HEK293T (cell line): Measurements from ENCODE around the gene SLC2A13.

ENCODE experiments used
- ARNT ChIP-seq: fragments of 450-650 bp; IDR thresholded peaks from 2 replicates; pipeline ENCODE4 v1.6.1; 2017; ENCODE audit warnings: mild to moderate bottlenecking
- BHLHE40 ChIP-seq: fragments of 450-650 bp; IDR thresholded peaks from 2 replicates; pipeline ENCODE4 v1.6.1; 2016; ENCODE audit warnings: mild to moderate bottlenecking, moderate library complexity, borderline replicate concordance
- ELF4 ChIP-seq: fragments of 450-650 bp; IDR thresholded peaks from 2 replicates; pipeline ENCODE4 v1.6.1; 2017; ENCODE audit warnings: antibody characterized with exemption
- FOXA1 ChIP-seq: fragments of 450-650 bp; IDR thresholded peaks from 2 replicates; pipeline ENCODE4 v1.6.1; 2016; ENCODE audit warnings: mild to moderate bottlenecking
- FOXK2 ChIP-seq: fragments of 450-650 bp; IDR thresholded peaks from 2 replicates; pipeline ENCODE4 v1.6.1; 2016; ENCODE audit warnings: mild to moderate bottlenecking
- FOXM1 ChIP-seq: fragments of 450-650 bp; IDR thresholded peaks from 2 replicates; pipeline ENCODE4 v1.6.1; 2017; ENCODE audit warnings: mild to moderate bottlenecking, borderline replicate concordance
- HDGF ChIP-seq: fragments of 450-650 bp; IDR thresholded peaks from 2 replicates; pipeline ENCODE4 v1.6.1; 2017; ENCODE audit warnings: antibody characterized with exemption, borderline replicate concordance
- LEF1 ChIP-seq: fragments of 450-650 bp; IDR thresholded peaks from 2 replicates; pipeline ENCODE4 v1.6.1; 2017; ENCODE audit warnings: mild to moderate bottlenecking, borderline replicate concordance
- NFRKB ChIP-seq: fragments of 450-650 bp; IDR thresholded peaks from 2 replicates; pipeline ENCODE4 v1.6.1; 2016; ENCODE audit warnings: mild to moderate bottlenecking, moderate library complexity
- SP1 ChIP-seq: fragments of 450-650 bp; IDR thresholded peaks from 2 replicates; pipeline ENCODE4 v1.6.1; 2017
- SUZ12 ChIP-seq: fragments of 450-650 bp; IDR thresholded peaks from 2 replicates; pipeline ENCODE4 v1.6.1; 2016; ENCODE audit warnings: mild to moderate bottlenecking
- TARDBP ChIP-seq: fragments of 450-650 bp; IDR thresholded peaks from 2 replicates; pipeline ENCODE4 v1.6.1; 2016
- ZNF384 ChIP-seq: fragments of 450-650 bp; IDR thresholded peaks from 2 replicates; pipeline ENCODE4 v1.6.1; 2016
- TF ChIP-seq, protein P1 (sequence below): fragments of 450-650 bp; IDR thresholded peaks from 2 replicates; pipeline ENCODE4 v1.6.1; 2016

DNA sequence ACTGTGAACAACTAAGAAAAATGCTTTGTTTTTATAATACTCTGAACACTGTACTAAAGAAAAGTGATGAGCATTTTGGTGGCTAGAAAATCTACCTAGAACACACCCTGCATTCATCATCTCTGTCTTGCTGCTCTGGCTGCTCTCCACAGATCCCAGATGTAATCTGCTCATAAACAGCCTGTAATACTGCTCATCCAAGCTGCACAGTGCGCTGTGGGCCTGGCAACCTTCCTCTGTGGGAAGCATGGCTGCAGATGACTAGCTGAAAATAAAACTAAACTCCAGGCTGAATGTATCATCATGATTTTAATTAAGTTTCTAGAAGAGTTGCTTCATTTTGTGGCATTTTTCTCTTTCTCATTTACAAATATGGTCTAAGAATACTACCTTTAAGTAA lies 200.7 kb downstream of the SLC2A13 start:
- TF ChIP-seq TARDBP (no peak), ELF4 (no peak), SUZ12 (no peak), ZNF384 (no peak), FOXM1 (no peak), HDGF (no peak), SP1 (no peak), FOXA1 (no peak), FOXK2 (no peak), BHLHE40 (no peak), NFRKB (no peak), LEF1 (no peak), ARNT (no peak)
- TF ChIP-seq, protein P1, sequence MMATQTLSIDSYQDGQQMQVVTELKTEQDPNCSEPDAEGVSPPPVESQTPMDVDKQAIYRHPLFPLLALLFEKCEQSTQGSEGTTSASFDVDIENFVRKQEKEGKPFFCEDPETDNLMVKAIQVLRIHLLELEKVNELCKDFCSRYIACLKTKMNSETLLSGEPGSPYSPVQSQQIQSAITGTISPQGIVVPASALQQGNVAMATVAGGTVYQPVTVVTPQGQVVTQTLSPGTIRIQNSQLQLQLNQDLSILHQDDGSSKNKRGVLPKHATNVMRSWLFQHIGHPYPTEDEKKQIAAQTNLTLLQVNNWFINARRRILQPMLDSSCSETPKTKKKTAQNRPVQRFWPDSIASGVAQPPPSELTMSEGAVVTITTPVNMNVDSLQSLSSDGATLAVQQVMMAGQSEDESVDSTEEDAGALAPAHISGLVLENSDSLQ: no peak
